Measurements from ENCODE around the gene PLCH2. TPM values are rescaled to one million over a fixed set of nuclear protein-coding genes. Genes with fewer than 3 reads are reported as not detected.

Gene PLCH2
- total RNA-seq, 1 experiment from 2014 or later: 0.27 TPM

GRCh38 chr1:2503554-2504224 is 27.6 kb downstream of the PLCH2 start:
- Mint-ChIP-seq H3K27ac (ENCODE audit: unreplicated experiment) (no peak overlapping the region), H3K4me1 (ENCODE audit: low read depth, unreplicated experiment) (no peaks in the 10 kb centered on the region), H3K9me3 (ENCODE audit: unreplicated experiment) (no peaks in the 10 kb centered on the region), H3K4me3 (ENCODE audit: unreplicated experiment) (no peak overlapping the region), H3K27me3 (ENCODE audit: insufficient read depth, unreplicated experiment) (no peaks in the 10 kb centered on the region), H3K36me3 (ENCODE audit: insufficient read depth, unreplicated experiment) (peaks cover 6% of the 10 kb centered on the region)
- H3K4me1 ChIP-seq: no peaks in the 10 kb centered on the region
- ChIA-PET POLR2A (no interaction called here), CTCF (no interaction called here)
- no peaks in the 10 kb centered on the region for H3K36me3 ChIP-seq (ENCODE audit: control insufficient read depth, insufficient read depth, low read length)
- TF ChIP-seq CTCF (IDR thresholded peaks at IDR 0.05; ENCODE audit: insufficient read depth in 1 of 2, low read depth in 1 of 2, low read length in 1 of 2, severe bottlenecking in 1 of 2, unreplicated experiment in 1 of 2): no peak
- no peak for DNase-seq
- BruUV-seq (replicated peaks): no TSS peak
- H3K9me3 ChIP-seq: no peaks in the 10 kb centered on the region
- no peak overlapping the region for H3K4me3 ChIP-seq (ENCODE audit: low read depth, low read length)
- intact Hi-C loops (cut with micrococcal nuclease; ENCODE audit: unreplicated experiment): no loop called here
- H3K27me3 ChIP-seq (replicated peaks; ENCODE audit: control insufficient read depth, insufficient read depth, low read length): no peaks in the 10 kb centered on the region

- H3K4me3 ChIP-seq (ENCODE audit: low read depth, low read length): no peak overlapping the region
- H3K9me3 ChIP-seq: no peaks in the 10 kb centered on the region
- ChIA-PET CTCF (no interaction called here), POLR2A (no interaction called here)
- Mint-ChIP-seq H3K27ac (ENCODE audit: unreplicated experiment) (no peak overlapping the region), H3K36me3 (ENCODE audit: insufficient read depth, unreplicated experiment) (peaks cover 6% of the 10 kb centered on the region), H3K27me3 (ENCODE audit: insufficient read depth, unreplicated experiment) (no peaks in the 10 kb centered on the region), H3K9me3 (ENCODE audit: unreplicated experiment) (no peaks in the 10 kb centered on the region), H3K4me1 (ENCODE audit: low read depth, unreplicated experiment) (no peaks in the 10 kb centered on the region), H3K4me3 (ENCODE audit: unreplicated experiment) (no peak overlapping the region)
- no peak for DNase-seq
- BruUV-seq (replicated peaks): no TSS peak
- TF ChIP-seq CTCF (IDR thresholded peaks at IDR 0.05; ENCODE audit: insufficient read depth in 1 of 2, low read depth in 1 of 2, low read length in 1 of 2, severe bottlenecking in 1 of 2, unreplicated experiment in 1 of 2): no peak
- intact Hi-C loops (cut with micrococcal nuclease; ENCODE audit: unreplicated experiment): no loop called here
- H3K27me3 ChIP-seq (replicated peaks; ENCODE audit: control insufficient read depth, insufficient read depth, low read length): no peaks in the 10 kb centered on the region
- no peaks in the 10 kb centered on the region for H3K4me1 ChIP-seq
- H3K36me3 ChIP-seq (ENCODE audit: control insufficient read depth, insufficient read depth, low read length): no peaks in the 10 kb centered on the region
Observed at GRCh38 chr1:2504225-2504948, 28.3 kb downstream of the PLCH2 start.

DNA sequence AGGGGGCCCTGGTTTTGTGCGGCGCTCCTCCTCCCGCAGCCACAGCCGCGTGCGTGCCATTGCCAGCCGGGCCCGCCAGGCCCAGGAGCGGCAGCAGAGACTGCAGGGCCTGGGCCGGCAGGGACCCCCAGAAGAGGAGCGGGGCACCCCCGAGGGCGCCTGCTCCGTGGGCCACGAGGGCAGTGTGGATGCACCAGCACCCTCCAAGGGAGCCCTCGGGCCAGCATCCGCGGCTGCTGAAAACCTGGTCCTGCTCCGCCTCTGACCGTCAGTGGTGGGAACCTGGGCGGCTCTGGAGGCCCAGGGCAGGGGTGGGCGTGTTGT is 28.8 kb downstream of the PLCH2 start:
- intact Hi-C loops (cut with micrococcal nuclease; ENCODE audit: unreplicated experiment): no loop called here
- ChIA-PET CTCF (no interaction called here), POLR2A (no interaction called here)
- TF ChIP-seq CTCF (IDR thresholded peaks at IDR 0.05; ENCODE audit: insufficient read depth in 1 of 2, low read depth in 1 of 2, low read length in 1 of 2, severe bottlenecking in 1 of 2, unreplicated experiment in 1 of 2): no peak
- no peak overlapping the region for H3K4me3 ChIP-seq (ENCODE audit: low read depth, low read length)
- Mint-ChIP-seq H3K4me1 (ENCODE audit: low read depth, unreplicated experiment) (no peaks in the 10 kb centered on the region), H3K9me3 (ENCODE audit: unreplicated experiment) (no peaks in the 10 kb centered on the region), H3K27ac (ENCODE audit: unreplicated experiment) (no peak overlapping the region), H3K4me3 (ENCODE audit: unreplicated experiment) (no peak overlapping the region), H3K27me3 (ENCODE audit: insufficient read depth, unreplicated experiment) (no peaks in the 10 kb centered on the region), H3K36me3 (ENCODE audit: insufficient read depth, unreplicated experiment) (peaks cover 10% of the 10 kb centered on the region)
- H3K4me1 ChIP-seq: no peaks in the 10 kb centered on the region
- H3K9me3 ChIP-seq: no peaks in the 10 kb centered on the region
- no peak for DNase-seq
- no TSS peak for BruUV-seq (replicated peaks)
- H3K36me3 ChIP-seq (ENCODE audit: control insufficient read depth, insufficient read depth, low read length): no peaks in the 10 kb centered on the region
- H3K27me3 ChIP-seq (replicated peaks; ENCODE audit: control insufficient read depth, insufficient read depth, low read length): no peaks in the 10 kb centered on the region
